ENCODE results near the gene TSPAN3.

GRCh38 chr15:77031376-77032050 is 39.4 kb downstream of the TSPAN3 start:
- no peak for TF ChIP-seq CTCF (IDR thresholded peaks at IDR 0.05)
- no peak for TF ChIP-seq ZFX (IDR thresholded peaks at IDR 0.05; ENCODE audit: borderline replicate concordance)
